Mesothelial cell of epicardium (in vitro differentiated cells): Measurements from ENCODE around the gene GRM4. TPM values are rescaled to one million over a fixed set of nuclear protein-coding genes. Genes with fewer than 3 reads are reported as not detected.

Experiments
- DNase-seq, 2 experiments: peaks; one replicate each; pipeline ENCODE4 v3.0.0; 2021; ENCODE audit warnings: low spot score in 2 of 2; ENCODE audit not compliant: unreplicated experiment in 2 of 2
- H3K27ac Mint-ChIP-seq: 2 replicates; pipeline ENCODE4 v1.8.0; 2021; ENCODE audit warnings: mixed read lengths
- H3K27me3 Mint-ChIP-seq: 2 replicates; pipeline ENCODE4 v1.8.0; 2021; ENCODE audit warnings: low read depth, mixed read lengths
- H3K36me3 Mint-ChIP-seq: 2 replicates; pipeline ENCODE4 v1.8.0; 2021; ENCODE audit warnings: mixed read lengths
- H3K4me1 Mint-ChIP-seq: 2 replicates; pipeline ENCODE4 v1.8.0; 2021; ENCODE audit warnings: mixed read lengths
- H3K4me3 Mint-ChIP-seq: 2 replicates; pipeline ENCODE4 v1.8.0; 2021; ENCODE audit warnings: mild to moderate bottlenecking, moderate library complexity, mixed read lengths
- H3K9me3 Mint-ChIP-seq: 2 replicates; pipeline ENCODE4 v1.8.0; 2021; ENCODE audit warnings: mixed read lengths
- total RNA-seq: library from RNA; stranded (reverse); gene quantifications from 3 replicates; pipeline ENCODE4 v1.2.1, GENCODE V29; 2021
- TF ChIP-seq, protein P1 (sequence below): fragments of 200-600 bp; sonication (generic); IDR thresholded peaks from one replicate; pipeline ENCODE4 v1.5.0; 2021; ENCODE audit warnings: antibody characterized with exemption; ENCODE audit not compliant: unreplicated experiment

GRM4 gene
- total RNA-seq, 1 donor from 2014 or later: 0.22 TPM

DNA sequence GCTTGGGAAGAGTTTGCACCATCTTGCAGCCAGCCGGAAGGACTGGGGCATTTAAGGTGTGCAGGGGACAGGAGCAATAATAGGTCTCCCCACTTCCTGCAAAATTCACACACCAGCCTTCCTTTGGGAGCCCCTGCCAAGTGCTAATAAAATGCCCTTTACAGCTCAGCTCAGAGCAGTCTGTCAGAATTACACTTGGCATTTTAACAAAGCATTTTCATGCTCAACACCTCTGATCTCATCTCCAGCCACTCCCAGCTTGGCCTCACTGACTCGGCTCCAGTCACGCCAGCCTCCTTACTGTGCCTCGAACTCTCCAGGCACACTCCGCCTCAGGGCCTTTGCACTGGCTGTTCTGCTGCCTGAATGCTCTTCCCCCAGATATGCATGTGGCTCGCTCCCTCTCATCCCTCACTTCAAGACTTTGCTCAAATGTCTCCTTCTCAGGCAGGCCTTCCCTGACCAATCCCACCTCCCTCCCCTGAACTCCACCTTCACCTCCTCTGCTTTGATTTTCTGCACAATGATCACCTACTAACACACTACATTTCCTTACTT is 43.7 kb downstream of the GRM4 start:
- no peaks in the 10 kb centered on the region for H3K4me1 Mint-ChIP-seq
- H3K36me3 Mint-ChIP-seq: no peaks in the 10 kb centered on the region
- H3K4me3 Mint-ChIP-seq: no peak overlapping the region
- no peak for DNase-seq
- H3K9me3 Mint-ChIP-seq: no peaks in the 10 kb centered on the region
- H3K27me3 Mint-ChIP-seq: peaks cover 8% of the 10 kb centered on the region
- TF ChIP-seq, protein P1, sequence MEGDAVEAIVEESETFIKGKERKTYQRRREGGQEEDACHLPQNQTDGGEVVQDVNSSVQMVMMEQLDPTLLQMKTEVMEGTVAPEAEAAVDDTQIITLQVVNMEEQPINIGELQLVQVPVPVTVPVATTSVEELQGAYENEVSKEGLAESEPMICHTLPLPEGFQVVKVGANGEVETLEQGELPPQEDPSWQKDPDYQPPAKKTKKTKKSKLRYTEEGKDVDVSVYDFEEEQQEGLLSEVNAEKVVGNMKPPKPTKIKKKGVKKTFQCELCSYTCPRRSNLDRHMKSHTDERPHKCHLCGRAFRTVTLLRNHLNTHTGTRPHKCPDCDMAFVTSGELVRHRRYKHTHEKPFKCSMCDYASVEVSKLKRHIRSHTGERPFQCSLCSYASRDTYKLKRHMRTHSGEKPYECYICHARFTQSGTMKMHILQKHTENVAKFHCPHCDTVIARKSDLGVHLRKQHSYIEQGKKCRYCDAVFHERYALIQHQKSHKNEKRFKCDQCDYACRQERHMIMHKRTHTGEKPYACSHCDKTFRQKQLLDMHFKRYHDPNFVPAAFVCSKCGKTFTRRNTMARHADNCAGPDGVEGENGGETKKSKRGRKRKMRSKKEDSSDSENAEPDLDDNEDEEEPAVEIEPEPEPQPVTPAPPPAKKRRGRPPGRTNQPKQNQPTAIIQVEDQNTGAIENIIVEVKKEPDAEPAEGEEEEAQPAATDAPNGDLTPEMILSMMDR: no peak
- H3K27ac Mint-ChIP-seq: no peak overlapping the region

DNA sequence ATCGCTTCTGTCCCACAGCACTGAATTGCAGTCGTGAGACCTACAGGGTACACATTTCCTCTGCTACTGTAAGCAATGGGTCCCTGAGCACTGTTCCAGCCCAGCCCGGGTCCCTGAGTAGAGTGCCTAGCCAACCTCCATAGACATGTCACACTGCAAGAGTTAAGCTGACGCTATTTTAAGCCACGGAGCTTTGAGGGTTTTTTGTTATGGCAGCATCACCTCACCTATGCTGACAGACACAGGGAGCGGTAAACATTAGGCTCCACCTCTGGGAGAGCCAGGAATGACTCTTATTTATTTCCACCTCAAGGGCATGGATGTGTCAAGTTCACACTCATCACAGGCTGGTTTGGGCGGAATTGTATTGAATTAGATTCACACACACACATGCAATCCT is 45.1 kb downstream of the GRM4 start:
- TF ChIP-seq, protein P1: no peak
- H3K4me1 Mint-ChIP-seq: no peaks in the 10 kb centered on the region
- no peak for DNase-seq
- H3K36me3 Mint-ChIP-seq: no peaks in the 10 kb centered on the region
- no peak overlapping the region for H3K4me3 Mint-ChIP-seq
- H3K27ac Mint-ChIP-seq: no peak overlapping the region
- peaks cover 12% of the 10 kb centered on the region for H3K27me3 Mint-ChIP-seq
- H3K9me3 Mint-ChIP-seq: no peaks in the 10 kb centered on the region

DNA sequence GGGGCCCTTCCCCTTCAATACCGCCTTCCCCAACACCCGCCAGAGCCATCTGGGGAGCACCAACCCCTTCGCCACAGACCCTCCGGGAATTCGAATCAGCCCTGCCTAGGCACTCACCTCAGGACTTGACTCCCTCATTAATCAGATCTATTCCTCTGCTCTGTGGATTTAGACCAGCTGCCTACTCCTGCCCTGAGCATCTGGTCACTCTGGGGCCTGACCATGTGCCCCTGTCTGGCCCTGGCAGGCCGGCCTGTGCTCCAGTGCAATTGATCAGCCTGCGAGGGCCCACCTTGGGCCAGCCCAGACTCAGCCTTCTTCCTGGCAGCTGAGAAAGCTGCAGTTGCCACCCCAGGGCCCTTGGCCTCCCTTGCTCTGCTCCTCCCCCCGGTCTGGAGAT is 46.0 kb downstream of the GRM4 start:
- H3K36me3 Mint-ChIP-seq: no peaks in the 10 kb centered on the region
- no peak overlapping the region for H3K4me3 Mint-ChIP-seq
- DNase-seq: no peak
- TF ChIP-seq, protein P1: no peak
- no peaks in the 10 kb centered on the region for H3K4me1 Mint-ChIP-seq
- no peaks in the 10 kb centered on the region for H3K9me3 Mint-ChIP-seq
- H3K27me3 Mint-ChIP-seq: peaks cover 12% of the 10 kb centered on the region
- no peak overlapping the region for H3K27ac Mint-ChIP-seq

DNA sequence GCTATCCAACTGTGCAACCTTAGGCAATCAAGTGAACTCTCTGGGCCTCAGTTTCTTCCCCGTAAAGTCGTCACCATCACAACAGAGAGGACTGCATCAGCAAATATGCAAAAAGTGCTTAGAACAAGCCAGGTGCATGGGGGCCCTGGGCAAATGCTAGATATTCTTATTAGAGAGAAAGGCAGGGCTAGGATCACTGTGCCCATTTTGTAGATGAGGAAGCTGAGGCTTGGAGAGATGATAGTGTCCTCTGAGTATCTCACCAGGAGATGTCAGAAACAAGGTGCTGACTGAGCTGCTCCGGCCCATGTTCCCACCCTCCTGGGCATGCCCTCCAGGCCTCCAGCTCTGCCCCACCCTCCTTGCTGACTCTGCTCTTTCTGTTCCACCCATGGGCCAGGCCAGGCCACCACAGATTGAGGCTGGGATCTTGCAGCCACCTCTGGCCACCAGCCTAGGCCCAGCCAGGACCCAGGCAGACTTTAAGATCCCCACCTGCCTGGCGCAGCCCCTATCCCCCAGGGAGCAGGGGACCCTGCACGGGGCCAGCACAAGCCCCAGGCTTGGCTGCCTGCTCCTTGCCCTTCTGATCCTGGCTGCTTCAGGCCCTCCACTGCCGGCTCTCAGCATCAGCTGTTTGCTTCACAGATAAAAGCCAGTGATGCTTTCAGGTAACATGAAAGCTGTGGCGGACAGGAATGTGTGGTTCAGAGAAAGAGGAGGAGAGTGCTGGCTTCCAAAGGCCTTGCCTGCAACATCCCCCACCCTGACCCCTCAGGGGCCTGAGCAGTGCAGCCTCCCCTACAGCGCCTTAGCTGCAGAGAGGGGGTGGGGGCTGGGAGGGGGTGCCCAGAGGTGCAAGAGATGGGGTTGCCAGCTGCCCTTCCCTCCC is 47.6 kb downstream of the GRM4 start:
- Mint-ChIP-seq H3K4me1 (no peaks in the 10 kb centered on the region), H3K27ac (no peak overlapping the region), H3K36me3 (no peaks in the 10 kb centered on the region), H3K9me3 (no peaks in the 10 kb centered on the region), H3K27me3 (peaks cover 21% of the 10 kb centered on the region), H3K4me3 (no peak overlapping the region)
- TF ChIP-seq, protein P1: no peak
- DNase-seq: no peak

DNA sequence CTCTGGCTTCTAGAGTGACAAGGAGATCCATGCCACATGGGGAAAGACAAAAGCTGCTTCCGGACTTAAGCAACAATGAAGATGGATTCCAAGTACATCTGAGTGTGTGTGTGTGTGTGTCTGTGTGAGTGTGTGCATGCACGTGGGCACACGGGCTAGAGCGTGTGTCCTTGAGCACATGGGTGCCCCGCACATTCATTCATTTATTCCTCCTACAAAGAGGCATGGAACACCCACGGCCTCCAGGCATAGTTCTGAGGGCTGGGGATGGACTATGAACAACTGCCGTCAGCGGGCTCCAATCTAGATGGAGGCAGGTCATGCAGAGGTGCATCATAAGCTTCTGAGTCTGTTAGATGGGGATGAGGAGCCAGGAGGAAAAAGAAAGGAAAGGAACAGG is 49.1 kb downstream of the GRM4 start:
- TF ChIP-seq, protein P1: no peak
- Mint-ChIP-seq H3K9me3 (no peaks in the 10 kb centered on the region), H3K27me3 (peaks cover 20% of the 10 kb centered on the region), H3K27ac (no peak overlapping the region), H3K4me1 (no peaks in the 10 kb centered on the region), H3K4me3 (no peak overlapping the region), H3K36me3 (no peaks in the 10 kb centered on the region)
- DNase-seq: no peak
